C4-2B (cell line): ENCODE measurements around the gene FAXDC2.

Source experiments
- ZFX ChIP-seq: fragments of 450-650 bp; IDR thresholded peaks from 2 replicates; pipeline ENCODE4 v1.6.1; 2017
- TF ChIP-seq, protein P1 (sequence below): fragments of 450-650 bp; conservative IDR thresholded peaks from 2 replicates; pipeline ENCODE4 v1.5.1; 2017; ENCODE audit warnings: mild to moderate bottlenecking

DNA sequence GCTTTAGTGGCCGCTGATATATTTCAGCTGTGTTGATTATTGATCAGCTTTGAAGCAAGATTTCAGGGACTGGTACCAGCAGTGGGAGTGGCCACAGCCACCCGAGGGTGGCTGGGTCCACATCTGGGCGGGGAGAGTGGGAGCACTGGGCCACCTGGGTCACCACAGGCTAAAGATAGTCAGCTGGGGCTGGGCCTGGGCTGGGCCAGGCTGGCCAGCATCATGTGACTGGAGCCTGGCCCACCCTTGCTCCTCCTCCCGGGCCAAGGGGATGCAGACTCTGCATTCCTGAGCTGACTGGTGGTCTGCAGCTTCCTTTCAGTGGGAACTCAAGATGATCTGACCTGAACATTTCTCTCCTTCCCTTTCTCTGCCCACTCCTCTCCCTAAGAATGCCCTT is 68.1 kb downstream of the FAXDC2 start:
- TF ChIP-seq, protein P1, sequence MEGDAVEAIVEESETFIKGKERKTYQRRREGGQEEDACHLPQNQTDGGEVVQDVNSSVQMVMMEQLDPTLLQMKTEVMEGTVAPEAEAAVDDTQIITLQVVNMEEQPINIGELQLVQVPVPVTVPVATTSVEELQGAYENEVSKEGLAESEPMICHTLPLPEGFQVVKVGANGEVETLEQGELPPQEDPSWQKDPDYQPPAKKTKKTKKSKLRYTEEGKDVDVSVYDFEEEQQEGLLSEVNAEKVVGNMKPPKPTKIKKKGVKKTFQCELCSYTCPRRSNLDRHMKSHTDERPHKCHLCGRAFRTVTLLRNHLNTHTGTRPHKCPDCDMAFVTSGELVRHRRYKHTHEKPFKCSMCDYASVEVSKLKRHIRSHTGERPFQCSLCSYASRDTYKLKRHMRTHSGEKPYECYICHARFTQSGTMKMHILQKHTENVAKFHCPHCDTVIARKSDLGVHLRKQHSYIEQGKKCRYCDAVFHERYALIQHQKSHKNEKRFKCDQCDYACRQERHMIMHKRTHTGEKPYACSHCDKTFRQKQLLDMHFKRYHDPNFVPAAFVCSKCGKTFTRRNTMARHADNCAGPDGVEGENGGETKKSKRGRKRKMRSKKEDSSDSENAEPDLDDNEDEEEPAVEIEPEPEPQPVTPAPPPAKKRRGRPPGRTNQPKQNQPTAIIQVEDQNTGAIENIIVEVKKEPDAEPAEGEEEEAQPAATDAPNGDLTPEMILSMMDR = no peak
- TF ChIP-seq ZFX = no peak
